WTC11 (cell line): ENCODE results near the gene ARHGEF17.

Source experiments
- ATF3 ChIP-seq: sonication (generic); formaldehyde crosslinking; conservative IDR thresholded peaks from 2 replicates; pipeline ENCODE4 v1.8.1; 2022; ENCODE audit warnings: mild to moderate bottlenecking, missing genetic modification reagents
- CBFB ChIP-seq: sonication (generic); formaldehyde crosslinking; IDR thresholded peaks from 2 replicates; pipeline ENCODE4 v1.8.1; 2022; ENCODE audit warnings: mild to moderate bottlenecking, low read depth, missing genetic modification reagents
- CTCF ChIP-seq: fragments of 200-600 bp; IDR thresholded peaks from 2 replicates; pipeline ENCODE4 v1.8.0; 2022; ENCODE audit warnings: antibody characterized with exemption
- E2F1 ChIP-seq: sonication (generic); formaldehyde crosslinking; IDR thresholded peaks from 2 replicates; pipeline ENCODE4 v1.8.0; 2022; ENCODE audit warnings: mild to moderate bottlenecking, missing genetic modification reagents
- ELF4 ChIP-seq: sonication (generic); formaldehyde crosslinking; IDR thresholded peaks from 2 replicates; pipeline ENCODE4 v1.8.1; 2022; ENCODE audit warnings: low read depth, mild to moderate bottlenecking, moderate library complexity, missing genetic modification reagents
- ESRRA ChIP-seq: sonication (generic); formaldehyde crosslinking; IDR thresholded peaks from 2 replicates; pipeline ENCODE4 v1.8.1; 2022; ENCODE audit warnings: mild to moderate bottlenecking, missing genetic modification reagents, borderline replicate concordance
- FOXJ3 ChIP-seq: sonication (generic); formaldehyde crosslinking; IDR thresholded peaks from 2 replicates; pipeline ENCODE4 v1.9.0; 2021; ENCODE audit warnings: missing genetic modification reagents, mild to moderate bottlenecking, borderline replicate concordance
- SMAD4 ChIP-seq: sonication (generic); formaldehyde crosslinking; IDR thresholded peaks from 2 replicates; pipeline ENCODE4 v1.8.0; 2022; ENCODE audit warnings: mild to moderate bottlenecking, missing genetic modification reagents
- TP53 ChIP-seq: sonication (generic); formaldehyde crosslinking; IDR thresholded peaks from 2 replicates; pipeline ENCODE4 v1.8.1; 2023; ENCODE audit warnings: mild to moderate bottlenecking, missing genetic modification reagents
- ZNF232 ChIP-seq: sonication (generic); formaldehyde crosslinking; IDR thresholded peaks from 2 replicates; pipeline ENCODE4 v1.8.0; 2022; ENCODE audit warnings: mild to moderate bottlenecking, missing genetic modification reagents

GRCh38 chr11:73367482-73368024 is 59.5 kb downstream of the ARHGEF17 start:
- TF ChIP-seq CTCF = no peak
- no peak for TF ChIP-seq CBFB (CRISPR knock-in tag)
- no peak for TF ChIP-seq ELF4 (CRISPR knock-in tag)
- TF ChIP-seq SMAD4 (CRISPR knock-in tag) = no peak
- no peak for TF ChIP-seq ZNF232 (CRISPR knock-in tag)
- TF ChIP-seq FOXJ3 = no peak
- TF ChIP-seq ATF3 = no peak
- no peak for TF ChIP-seq ESRRA (CRISPR knock-in tag)
- no peak for TF ChIP-seq E2F1
- TF ChIP-seq TP53 (CRISPR knock-in tag) = no peak
